Fibroblast of lung (primary cell): ENCODE data around the gene MB. TPM values are rescaled to one million over a fixed set of nuclear protein-coding genes. Genes with fewer than 3 reads are reported as not detected.
"Not testable (repeated sequence)": the region's sequence is repeated elsewhere in the genome, so short reads cannot be mapped to it uniquely, and the experiment has no call there.

ENCODE experiments used
- DNase-seq, 2 donors: peaks; one replicate each; pipeline versions ENCODE4 v3.0.0 to v3.0.0-alpha.2; 2010; ENCODE audit warnings: low read depth in 2 of 2
- H2AFZ ChIP-seq: 2 replicates; pipeline ENCODE4 v1.5.1; 2012; ENCODE audit warnings: low read length, control low read depth, inconsistent platforms
- H3K27ac ChIP-seq: 2 replicates; pipeline ENCODE4 v1.5.1; 2011; ENCODE audit warnings: low read length, control low read depth; ENCODE audit not compliant: insufficient read depth
- H3K27me3 ChIP-seq: 2 replicates; pipeline ENCODE4 v1.5.1; 2011; ENCODE audit warnings: mild to moderate bottlenecking, low read length; ENCODE audit not compliant: control insufficient read depth, insufficient read depth
- H3K36me3 ChIP-seq: 2 replicates; pipeline ENCODE4 v1.5.1; 2011; ENCODE audit warnings: low read length; ENCODE audit not compliant: control insufficient read depth, insufficient read depth
- H3K4me1 ChIP-seq: 2 replicates; pipeline ENCODE4 v1.5.1; 2011; ENCODE audit warnings: low read length; ENCODE audit not compliant: control insufficient read depth, insufficient read depth; ENCODE audit errors: extremely low read depth
- H3K4me2 ChIP-seq: 2 replicates; pipeline ENCODE4 v1.5.1; 2011; ENCODE audit warnings: low read length, control low read depth; ENCODE audit not compliant: insufficient read depth; ENCODE audit errors: extremely low read depth
- H3K4me3 ChIP-seq, 4 experiments: fragments of 200-600 bp in 1 of 4; sonication (generic) in 1 of 4; replicated peaks in 1 of 4; 2 replicates each; pipeline ENCODE4 v1.5.1; 2011 to 2016; ENCODE audit warnings: low read length in 4 of 4, low read depth in 3 of 4, mild to moderate bottlenecking in 3 of 4, control low read depth in 2 of 4, inconsistent platforms in 1 of 4, mixed read lengths in 1 of 4; ENCODE audit not compliant: insufficient read depth in 1 of 4; ENCODE audit errors: control extremely low read depth in 1 of 4
- H3K79me2 ChIP-seq: 2 replicates; pipeline ENCODE4 v1.5.1; 2012; ENCODE audit warnings: mild to moderate bottlenecking, low read length, inconsistent platforms; ENCODE audit not compliant: control insufficient read depth, insufficient read depth
- H3K9ac ChIP-seq: 2 replicates; pipeline ENCODE4 v1.5.1; 2011; ENCODE audit warnings: mild to moderate bottlenecking, low read length, control low read depth; ENCODE audit not compliant: insufficient read depth
- H3K9me3 ChIP-seq: 2 replicates; pipeline ENCODE4 v1.5.1; 2012; ENCODE audit warnings: low read depth, low read length; ENCODE audit not compliant: control insufficient read depth, insufficient read depth
- H4K20me1 ChIP-seq: 2 replicates; pipeline ENCODE4 v1.5.1; 2011; ENCODE audit warnings: low read length; ENCODE audit not compliant: control insufficient read depth, insufficient read depth; ENCODE audit errors: extremely low read depth
- CTCF ChIP-seq, 2 donors: IDR thresholded peaks in 1 of 2; conservative IDR thresholded peaks in 1 of 2; 1 replicate in 1 of 2; 2 replicates in 1 of 2; pipeline ENCODE4 v1.5.1; 2011 to 2012; ENCODE audit warnings: low read length in 2 of 2, control low read depth in 1 of 2, inconsistent platforms in 1 of 2, low read depth in 1 of 2, mild to moderate bottlenecking in 1 of 2
- EZH2 ChIP-seq: IDR thresholded peaks from 2 replicates; pipeline ENCODE4 v1.5.1; 2012; ENCODE audit warnings: low read length, control low read depth, mild to moderate bottlenecking; ENCODE audit errors: missing control alignments
- polyA minus RNA-seq: library from RNA; depleted of rRNA, polyadenylated mRNA; stranded (reverse); fragments of >200 nt; gene quantifications from 2 replicates; pipeline ENCODE4 v1.2.3, GENCODE V29; 2011; ENCODE audit warnings: low replicate concordance
- polyA plus RNA-seq, 2 donors: library from polyadenylated mRNA; depleted of rRNA in 1 of 2; stranded (reverse) in 1 of 2; unstranded in 1 of 2; fragments of >200 nt; gene quantifications; 2 replicates each; pipeline ENCODE4 v1.2.1, GENCODE V29; 2011 to 2012; ENCODE audit warnings: missing spikeins in 1 of 2
- total RNA-seq: library from RNA; depleted of rRNA; stranded (reverse); fragments of >200 nt; gene quantifications from 2 replicates; pipeline ENCODE4 v1.2.1, GENCODE V29; 2014

Gene MB
- total RNA-seq = not detected in 2 replicates
- not detected in 2 replicates for polyA plus RNA-seq
- polyA plus RNA-seq (2012) = not detected in 2 replicates
- not detected in 2 replicates for polyA minus RNA-seq

GRCh38 chr22:35617137-35617755 is at the start of gene MB:
Gene MB (minus strand): TSS chr22:35617329. CDS start chr22:35617257, 72 bp downstream.
- TF ChIP-seq CTCF (conservative IDR thresholded peaks at IDR 0.05 in 1 of 2, IDR thresholded peaks at IDR 0.05 in 1 of 2; ENCODE audit: low read depth in 1 of 2, low read length in 2 of 2) (no peak), EZH2 (no peak)
- Histone ChIP-seq H3K4me2 (no peak within 1 kb of the TSS), H3K9ac (no peak within 1 kb of the TSS), H3K9me3 (no peaks in the 10 kb centered on the region), H2AFZ (no peak within 1 kb of the TSS), H3K4me1 (peaks cover 2% of the 10 kb centered on the region), H3K36me3 (no peaks in the 10 kb centered on the region), H3K27me3 (peaks cover 3% of the 10 kb centered on the region), H3K79me2 (no peaks in the 10 kb centered on the region), H4K20me1 (no peaks in the 10 kb centered on the region), H3K4me3 (no peak within 1 kb of the TSS), H3K27ac (no peak within 1 kb of the TSS)
- no peak for DNase-seq

GRCh38 chr22:35666699-35667098 is 49.6 kb upstream of the MB start:
- not testable (repeated sequence) for DNase-seq, H3K36me3 ChIP-seq, H3K4me3 ChIP-seq, H3K4me1 ChIP-seq, H3K27me3 ChIP-seq, H3K27ac ChIP-seq, H3K9me3 ChIP-seq, H3K4me2 ChIP-seq, H3K9ac ChIP-seq, H2AFZ ChIP-seq, H4K20me1 ChIP-seq, H3K79me2 ChIP-seq

GRCh38 chr22:35664955-35665587 is 47.9 kb upstream of the MB start:
- Histone ChIP-seq H2AFZ (no peak overlapping the region), H4K20me1 (no peaks in the 10 kb centered on the region), H3K27me3 (no peaks in the 10 kb centered on the region), H3K4me3 (no peak overlapping the region), H3K9ac (no peak overlapping the region), H3K4me1 (peaks cover 5% of the 10 kb centered on the region), H3K9me3 (no peaks in the 10 kb centered on the region), H3K79me2 (no peaks in the 10 kb centered on the region), H3K27ac (no peak overlapping the region), H3K36me3 (peaks cover 1% of the 10 kb centered on the region), H3K4me2 (no peak overlapping the region)
- no peak for TF ChIP-seq CTCF (conservative IDR thresholded peaks at IDR 0.05 in 1 of 2, IDR thresholded peaks at IDR 0.05 in 1 of 2; ENCODE audit: low read depth in 1 of 2, low read length in 2 of 2)
- TF ChIP-seq EZH2 = no peak
- no peak for DNase-seq
